ENCODE measurements around the gene MAZ.
A peak's percentile ranks its signal among the peaks of the same experiment; 100 is the strongest.
"Not testable (repeated sequence)": the region's sequence is repeated elsewhere in the genome, so short reads cannot be mapped to it uniquely, and the experiment has no call there.

The MAZ gene

GRCh38 chr16:29825145-29826044, 19.1 kb downstream of the MAZ start:
- peak; percentile 74 for DNase-seq

GRCh38 chr16:29826342-29826695, 20.0 kb downstream of the MAZ start:
- DNase-seq = no peak

GRCh38 chr16:29830774-29831173, 24.4 kb downstream of the MAZ start:
- no peak for DNase-seq

- no peak for DNase-seq
Observed at GRCh38 chr16:29831490-29831889, 25.2 kb downstream of the MAZ start.

GRCh38 chr16:29833219-29833618, 26.9 kb downstream of the MAZ start:
- DNase-seq = not testable (repeated sequence)

- DNase-seq = no peak
Observed at GRCh38 chr16:29834079-29834478, 27.8 kb downstream of the MAZ start.

GRCh38 chr16:29835926-29836325, 29.6 kb downstream of the MAZ start:
- DNase-seq = no peak

- no peak for DNase-seq
Observed at GRCh38 chr16:29836623-29837022, 30.3 kb downstream of the MAZ start.

GRCh38 chr16:29837841-29838240, 31.5 kb downstream of the MAZ start:
- DNase-seq = no peak

- no peak for DNase-seq
Observed at GRCh38 chr16:29839822-29840221, 33.5 kb downstream of the MAZ start.

- no peak for DNase-seq
Observed at GRCh38 chr16:29840240-29840639, 33.9 kb downstream of the MAZ start.

GRCh38 chr16:29841631-29842030, 35.3 kb downstream of the MAZ start:
- DNase-seq = no peak

GRCh38 chr16:29842732-29843346, 36.5 kb downstream of the MAZ start:
- no peak for DNase-seq

GRCh38 chr16:29843931-29844330, 37.6 kb downstream of the MAZ start:
- no peak for DNase-seq

GRCh38 chr16:29844575-29845331, 38.4 kb downstream of the MAZ start:
- no peak for DNase-seq

- no peak for DNase-seq
Observed at GRCh38 chr16:29845656-29846055, 39.3 kb downstream of the MAZ start.

- DNase-seq = peak; percentile 74
Observed at GRCh38 chr16:29848420-29849297, 42.3 kb downstream of the MAZ start.

- DNase-seq = no peak
Observed at GRCh38 chr16:29849505-29849904, 43.2 kb downstream of the MAZ start.

GRCh38 chr16:29850998-29851397, 44.7 kb downstream of the MAZ start:
- no peak for DNase-seq

- DNase-seq = no peak
Observed at GRCh38 chr16:29852654-29853053, 46.3 kb downstream of the MAZ start.

- DNase-seq = no peak
Observed at GRCh38 chr16:29854520-29855100, 48.3 kb downstream of the MAZ start.

GRCh38 chr16:29857133-29857760, 50.9 kb downstream of the MAZ start:
- DNase-seq = no peak

Data from retina (tissue), 1 donor.